GM23248 (cell line): ENCODE data around the gene RPS8. TPM values are rescaled to one million over a fixed set of nuclear protein-coding genes. Genes with fewer than 3 reads are reported as not detected.

Source experiments
- DNase-seq: peaks from one replicate; pipeline ENCODE4 v3.0.0-alpha.2; 2015
- H2AFZ ChIP-seq: fragments of 200-600 bp; sonication (generic); 2 replicates; pipeline ENCODE4 v1.6.1; 2016; ENCODE audit warnings: antibody characterized with exemption
- H3F3A ChIP-seq: fragments of 200-600 bp; sonication (generic); 2 replicates; pipeline ENCODE4 v1.6.1; 2016; ENCODE audit warnings: mild to moderate bottlenecking, antibody characterized with exemption, mixed run types; ENCODE audit not compliant: insufficient read depth
- H3K27ac ChIP-seq: fragments of 200-600 bp; sonication (generic); 2 replicates; pipeline ENCODE4 v1.5.1; 2016; ENCODE audit warnings: mild to moderate bottlenecking
- H3K27me3 ChIP-seq: fragments of 200-600 bp; sonication (generic); replicated peaks from 2 replicates; pipeline ENCODE4 v1.6.1; 2016; ENCODE audit warnings: mild to moderate bottlenecking; ENCODE audit not compliant: insufficient read depth
- H3K36me3 ChIP-seq: fragments of 200-600 bp; sonication (generic); 2 replicates; pipeline ENCODE4 v1.6.1; 2016; ENCODE audit warnings: low read depth, mild to moderate bottlenecking
- H3K4me1 ChIP-seq: fragments of 200-600 bp; sonication (generic); 2 replicates; pipeline ENCODE4 v1.6.1; 2016; ENCODE audit warnings: mild to moderate bottlenecking; ENCODE audit not compliant: insufficient read depth
- H3K4me2 ChIP-seq: fragments of 200-600 bp; sonication (generic); one replicate; pipeline ENCODE4 v1.6.1; 2016; ENCODE audit warnings: mild to moderate bottlenecking; ENCODE audit not compliant: unreplicated experiment
- H3K4me3 ChIP-seq: fragments of 200-600 bp; sonication (generic); 2 replicates; pipeline ENCODE4 v1.5.1; 2016; ENCODE audit warnings: mild to moderate bottlenecking
- H3K79me2 ChIP-seq: fragments of 200-600 bp; sonication (generic); 2 replicates; pipeline ENCODE4 v1.6.1; 2016; ENCODE audit warnings: mild to moderate bottlenecking; ENCODE audit not compliant: insufficient read depth
- H3K9ac ChIP-seq: fragments of 200-600 bp; sonication (generic); 2 replicates; pipeline ENCODE4 v1.6.1; 2016; ENCODE audit warnings: mild to moderate bottlenecking
- H3K9me2 ChIP-seq: fragments of 200-600 bp; sonication (generic); 2 replicates; pipeline ENCODE4 v1.6.1; 2016; ENCODE audit warnings: mixed run types, mild to moderate bottlenecking, moderate library complexity; ENCODE audit not compliant: insufficient read depth
- H3K9me3 ChIP-seq: fragments of 200-600 bp; sonication (generic); one replicate; pipeline ENCODE4 v1.6.1; 2017; ENCODE audit warnings: low read depth
- H4K20me1 ChIP-seq: fragments of 200-600 bp; sonication (generic); 2 replicates; pipeline ENCODE4 v1.6.0; 2016; ENCODE audit not compliant: insufficient read depth
- EZH2 ChIP-seq: fragments of 200-600 bp; sonication (generic); IDR thresholded peaks from 2 replicates; pipeline ENCODE4 v1.6.1; 2018; ENCODE audit warnings: antibody characterized with exemption, mild to moderate bottlenecking; ENCODE audit not compliant: insufficient read depth, poor library complexity, severe bottlenecking
- EZH2phosphoT487 ChIP-seq: fragments of 200-600 bp; sonication (generic); IDR thresholded peaks from 2 replicates; pipeline ENCODE4 v1.6.1; 2018; ENCODE audit warnings: antibody characterized with exemption, moderate library complexity, mild to moderate bottlenecking, low read depth; ENCODE audit not compliant: insufficient read depth
- WGBS, 2 experiments: methylation state at CpG; one replicate each; pipeline ENCODE4 v1.1.6; 2015 to 2017; ENCODE audit warnings: low lambda C conversion rate in 2 of 2, low coverage in 1 of 2; ENCODE audit errors: missing lambda C conversion rate in 2 of 2; 5-methylcytosine and 5-hydroxymethylcytosine counted together
- in situ Hi-C: fragments of 300-500 bp; cut with MboI; formaldehyde crosslinking; loops from 2 replicates; pipeline ENCODE4 v1.15.0; 2020
- polyA plus RNA-seq: library from polyadenylated mRNA; unstranded; fragments of >200 nt; fragmentation: Nextera tagmentation; extraction: Ambion mirVana; gene quantifications from 2 replicates; pipeline ENCODE4 v1.2.1, GENCODE V29; 2016
- total RNA-seq: library from RNA; depleted of rRNA; stranded (reverse); fragments of >200 nt; shearing (Covaris generic); gene quantifications from 2 replicates; pipeline ENCODE4 v1.2.3, GENCODE V29; 2014

The RPS8 gene
- total and polyA plus RNA-seq, 2 experiments from 2014 or later = 596 to 1,375 TPM

GRCh38 chr1:44802306-44803061, 27.1 kb downstream of the RPS8 start:
- TF ChIP-seq EZH2phosphoT487 (no peak), EZH2 (no peak)
- Histone ChIP-seq H3K9ac (peak overlapping the region; percentile 98), H3K9me2 (no peaks in the 10 kb centered on the region), H3K4me2 (peak overlapping the region; percentile 84), H3F3A (peaks cover 47% of the 10 kb centered on the region), H3K36me3 (peaks cover 16% of the 10 kb centered on the region; the same call in 1 of the 2 replicates), H4K20me1 (no peaks in the 10 kb centered on the region), H3K79me2 (peaks cover 55% of the 10 kb centered on the region), H2AFZ (no peak overlapping the region), H3K4me1 (peaks cover 36% of the 10 kb centered on the region), H3K4me3 (peak overlapping the region; percentile 99), H3K9me3 (no peaks in the 10 kb centered on the region), H3K27me3 (no peaks in the 10 kb centered on the region), H3K27ac (peak overlapping the region; percentile 100)
- in situ Hi-C loops = no loop called here
- no peak for DNase-seq
- 82 to 91% methylated on average over 11 to 13 of the region's 13 CpGs for WGBS, 2 experiments

GRCh38 chr1:44803062-44803311, 27.6 kb downstream of the RPS8 start:
- peak overlapping the region; percentile 98 for H3K9ac ChIP-seq
- H4K20me1 ChIP-seq = no peaks in the 10 kb centered on the region
- H3K9me3 ChIP-seq = no peaks in the 10 kb centered on the region
- H3K27ac ChIP-seq = peak overlapping the region; percentile 100
- peaks cover 38% of the 10 kb centered on the region for H3K4me1 ChIP-seq
- 99% methylated on average over 9 of the region's 9 CpGs for WGBS, 2 experiments
- H3K36me3 ChIP-seq = peaks cover 16% of the 10 kb centered on the region; the same call in 1 of the 2 replicates
- peaks cover 49% of the 10 kb centered on the region for H3F3A ChIP-seq
- H3K9me2 ChIP-seq = no peaks in the 10 kb centered on the region
- H2AFZ ChIP-seq = no peak overlapping the region
- in situ Hi-C loops = no loop called here
- TF ChIP-seq EZH2 (no peak), EZH2phosphoT487 (no peak)
- no peaks in the 10 kb centered on the region for H3K27me3 ChIP-seq
- DNase-seq = no peak
- peak overlapping the region; percentile 84 for H3K4me2 ChIP-seq
- peak overlapping the region; percentile 99; the same call in 1 of the 2 replicates for H3K4me3 ChIP-seq
- H3K79me2 ChIP-seq = peaks cover 55% of the 10 kb centered on the region

GRCh38 chr1:44803312-44804095, 28.2 kb downstream of the RPS8 start:
- no peaks in the 10 kb centered on the region for H3K27me3 ChIP-seq
- DNase-seq = peak; percentile 57
- H3K9me3 ChIP-seq = no peaks in the 10 kb centered on the region
- H3F3A ChIP-seq = peaks cover 51% of the 10 kb centered on the region
- 77 to 78% methylated on average over 13 of the region's 13 CpGs for WGBS, 2 experiments
- in situ Hi-C loops = no loop called here
- H3K79me2 ChIP-seq = peaks cover 57% of the 10 kb centered on the region
- peaks cover 16% of the 10 kb centered on the region; the same call in 1 of the 2 replicates for H3K36me3 ChIP-seq
- no peak overlapping the region for H2AFZ ChIP-seq
- H3K4me1 ChIP-seq = peaks cover 44% of the 10 kb centered on the region
- peak overlapping the region; percentile 100 for H3K27ac ChIP-seq
- no peaks in the 10 kb centered on the region for H4K20me1 ChIP-seq
- H3K4me3 ChIP-seq = peak overlapping the region; percentile 99; the same call in 1 of the 2 replicates
- H3K4me2 ChIP-seq = peak overlapping the region; percentile 84
- TF ChIP-seq EZH2 (no peak), EZH2phosphoT487 (no peak)
- peak overlapping the region; percentile 98 for H3K9ac ChIP-seq
- no peaks in the 10 kb centered on the region for H3K9me2 ChIP-seq

DNA sequence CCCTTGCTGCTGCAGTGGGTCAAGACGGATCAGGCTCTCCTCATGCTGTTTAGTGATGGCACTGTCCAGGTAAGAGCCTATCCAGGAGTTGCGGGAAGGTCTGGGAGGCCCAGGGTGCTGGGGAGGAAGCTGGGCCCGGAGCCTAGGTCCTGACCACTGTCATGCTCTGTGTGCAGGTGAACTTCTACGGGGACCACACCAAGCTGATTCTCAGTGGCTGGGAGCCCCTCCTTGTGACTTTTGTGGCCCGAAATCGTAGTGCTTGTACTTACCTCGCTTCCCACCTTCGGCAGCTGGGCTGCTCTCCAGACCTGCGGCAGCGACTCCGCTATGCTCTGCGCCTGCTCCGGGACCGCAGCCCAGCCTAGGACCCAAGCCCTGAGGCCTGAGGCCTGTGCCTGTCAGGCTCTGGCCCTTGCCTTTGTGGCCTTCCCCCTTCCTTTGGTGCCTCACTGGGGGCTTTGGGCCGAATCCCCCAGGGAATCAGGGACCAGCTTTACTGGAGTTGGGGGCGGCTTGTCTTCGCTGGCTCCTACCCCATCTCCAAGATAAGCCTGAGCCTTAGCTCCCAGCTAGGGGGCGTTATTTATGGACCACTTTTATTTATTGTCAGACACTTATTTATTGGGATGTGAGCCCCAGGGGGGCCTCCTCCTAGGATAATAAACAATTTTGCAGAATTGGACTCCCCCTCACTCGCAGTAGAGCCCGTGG, 30.1 kb downstream of the RPS8 start:
- TF ChIP-seq EZH2 (no peak), EZH2phosphoT487 (no peak)
- Histone ChIP-seq H3K27ac (peak overlapping the region; percentile 100), H4K20me1 (no peaks in the 10 kb centered on the region), H3K27me3 (no peaks in the 10 kb centered on the region), H3K9me2 (no peaks in the 10 kb centered on the region), H3K36me3 (peaks cover 16% of the 10 kb centered on the region; the same call in 1 of the 2 replicates), H3K4me3 (no peak overlapping the region), H2AFZ (no peak overlapping the region), H3K79me2 (peaks cover 73% of the 10 kb centered on the region), H3K4me2 (no peak overlapping the region), H3F3A (peaks cover 63% of the 10 kb centered on the region), H3K9ac (peak overlapping the region; percentile 97; the same call in 1 of the 2 replicates), H3K9me3 (no peaks in the 10 kb centered on the region), H3K4me1 (peaks cover 58% of the 10 kb centered on the region)
- 91% methylated on average over 20 of the region's 20 CpGs for WGBS, 2 experiments
- in situ Hi-C loops = no loop called here
- DNase-seq = no peak
